ENCODE data around the gene ORM2.

The ORM2 gene

GRCh38 chr9:114350636-114351401 lies 21.1 kb downstream of the ORM2 start:
- no peak for DNase-seq

- no peak for DNase-seq
Observed at GRCh38 chr9:114351932-114352331, 22.3 kb downstream of the ORM2 start.

- DNase-seq, result no peak
Observed at GRCh38 chr9:114355821-114356220, 26.2 kb downstream of the ORM2 start.

GRCh38 chr9:114356792-114357191 lies 27.1 kb downstream of the ORM2 start:
- DNase-seq, result no peak

GRCh38 chr9:114357360-114357759 lies 27.7 kb downstream of the ORM2 start:
- no peak for DNase-seq

- no peak for DNase-seq
Observed at GRCh38 chr9:114357911-114358328, 28.3 kb downstream of the ORM2 start.

DNA sequence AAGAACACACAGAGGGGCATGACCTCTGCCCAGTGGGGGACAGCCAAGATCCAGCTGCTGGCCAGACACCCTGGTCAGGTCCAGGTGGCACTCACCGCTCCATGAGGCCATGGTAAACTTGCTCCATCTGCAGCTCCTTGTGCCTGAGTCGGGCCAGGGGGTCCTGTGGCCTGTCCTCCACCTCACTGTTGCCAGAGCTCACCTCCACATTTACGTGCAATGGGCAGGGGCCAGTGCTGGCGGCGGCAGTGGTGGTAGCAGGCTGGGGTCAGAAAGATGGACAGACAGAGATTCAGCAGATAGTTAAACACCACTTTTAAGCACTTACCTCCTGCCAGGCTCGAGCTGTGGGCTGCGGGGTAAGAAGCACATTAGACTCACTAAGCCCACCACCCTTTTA lies 30.1 kb downstream of the ORM2 start:
- no peak for DNase-seq

GRCh38 chr9:114361542-114361941 lies 31.9 kb downstream of the ORM2 start:
- DNase-seq, result no peak

DNA sequence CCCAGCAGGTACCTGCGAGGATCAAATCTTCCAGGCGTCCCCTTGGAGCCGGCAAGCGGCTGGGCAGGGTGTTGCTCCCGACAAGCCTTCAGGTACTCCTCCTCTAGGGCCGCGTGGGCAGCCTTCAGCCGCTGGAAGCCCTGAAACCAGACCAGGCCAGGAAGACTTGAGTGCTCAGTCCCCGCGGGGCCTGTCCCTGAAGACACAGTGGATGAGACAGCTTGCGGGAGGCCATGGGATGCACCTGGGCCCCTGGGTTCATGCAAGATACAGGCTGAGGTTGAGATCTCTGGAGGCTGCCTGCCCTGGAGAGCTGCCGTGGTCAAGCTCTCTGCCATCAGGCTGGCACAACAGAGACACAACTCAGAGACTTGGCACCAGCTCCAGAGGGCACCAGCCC lies 32.7 kb downstream of the ORM2 start:
- no peak for DNase-seq

DNA sequence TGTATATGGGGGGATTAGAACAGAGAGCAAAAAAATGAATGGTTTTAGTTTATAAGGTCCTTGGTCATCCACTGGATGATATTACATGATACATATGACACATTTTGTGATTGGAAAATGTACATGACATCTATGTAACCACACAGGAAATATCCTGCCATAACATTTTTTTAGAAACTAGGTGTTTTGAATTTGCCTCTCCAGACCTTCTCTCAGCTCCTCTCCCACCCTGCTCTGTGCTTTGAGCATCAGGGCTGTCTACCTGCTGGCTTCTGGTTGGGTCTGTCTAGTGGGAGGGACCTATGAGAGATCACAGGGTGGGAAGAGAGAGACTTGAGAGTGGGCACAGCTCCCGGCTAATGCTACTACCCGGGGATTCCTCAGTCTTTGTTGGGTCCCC lies 33.8 kb downstream of the ORM2 start:
- no peak for DNase-seq

DNA sequence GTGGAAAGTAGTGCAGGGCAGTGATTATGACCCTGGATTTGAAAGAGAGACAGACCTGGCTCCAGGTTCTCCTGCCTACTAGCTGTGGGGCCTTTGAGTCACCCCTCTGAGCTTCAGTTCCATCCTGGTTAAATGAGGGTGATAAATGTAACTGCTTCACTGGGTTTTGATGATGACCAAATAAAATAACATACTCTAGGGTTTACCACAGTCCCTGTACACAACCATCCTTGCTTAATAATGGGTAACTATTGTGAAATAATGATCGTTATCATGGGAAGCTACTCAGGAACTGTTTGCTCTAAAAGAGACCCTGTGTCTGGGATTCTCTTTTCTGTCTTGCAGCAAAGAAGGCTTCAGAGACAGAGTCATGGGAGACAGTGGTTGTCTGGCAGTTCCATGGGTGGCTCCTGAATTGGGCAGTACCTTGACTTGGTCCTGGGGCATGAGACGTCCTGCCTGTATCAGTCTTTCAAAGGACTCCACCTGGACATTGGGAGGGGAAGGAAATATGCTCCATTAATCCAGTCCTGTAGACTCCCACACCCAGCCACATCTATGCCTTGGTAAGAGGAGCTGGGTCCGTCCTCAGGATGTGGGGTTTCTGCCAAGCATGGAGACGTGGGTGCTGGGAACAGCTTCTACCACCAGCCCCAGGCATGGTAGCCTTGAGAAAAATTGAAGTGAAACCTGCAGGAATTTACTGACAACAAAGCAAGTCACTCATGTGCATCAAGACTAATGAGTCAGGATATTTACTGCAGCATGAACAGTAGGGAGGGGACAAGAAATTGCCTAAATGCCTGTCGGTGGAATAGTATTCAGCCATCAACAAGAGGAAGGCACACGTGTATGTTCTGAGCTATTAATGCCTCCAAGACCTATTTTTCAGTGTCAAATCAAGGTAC lies 34.7 kb downstream of the ORM2 start:
- no peak for DNase-seq

DNA sequence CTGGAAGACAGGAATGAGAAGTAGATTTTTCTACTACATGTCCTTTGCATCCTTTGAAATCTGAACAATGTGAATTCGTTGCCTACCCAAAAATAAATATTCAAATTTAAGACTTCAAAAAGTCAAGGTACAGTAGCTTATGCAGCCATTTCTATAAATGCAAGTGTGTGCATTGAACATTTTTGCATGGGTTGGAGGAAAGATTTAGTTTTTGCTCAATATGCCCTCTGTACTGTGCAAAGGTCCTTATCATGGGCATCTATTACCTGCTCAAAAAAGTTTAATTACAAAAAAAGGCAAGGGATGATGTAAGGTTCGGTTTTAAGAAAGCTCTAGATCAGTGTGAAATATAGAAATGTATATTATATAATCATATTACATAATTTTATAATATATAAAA lies 35.5 kb downstream of the ORM2 start:
- no peak for DNase-seq

- DNase-seq, result no peak
Observed at GRCh38 chr9:114366334-114367128, 36.9 kb downstream of the ORM2 start.

DNA sequence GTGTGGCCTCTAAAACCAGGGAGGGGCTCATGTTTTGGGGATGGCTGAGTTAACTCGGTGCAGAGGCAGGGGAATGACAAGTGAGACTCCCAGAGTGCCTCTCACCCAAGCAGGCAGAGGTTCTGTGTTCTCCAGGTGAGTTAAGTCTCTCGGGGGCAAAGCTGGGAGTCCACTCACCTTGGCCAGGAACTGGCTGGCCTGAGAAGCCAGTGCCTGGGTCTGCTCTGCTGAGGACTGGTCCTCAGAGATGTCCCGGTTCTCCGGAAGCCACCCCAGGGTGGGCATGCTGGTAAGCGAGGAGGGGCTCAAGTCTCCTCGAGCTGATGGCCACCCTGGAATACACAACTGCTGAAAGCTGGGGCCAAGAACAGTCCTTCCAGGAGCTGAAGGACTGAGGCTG lies 37.7 kb downstream of the ORM2 start:
- no peak for DNase-seq

DNA sequence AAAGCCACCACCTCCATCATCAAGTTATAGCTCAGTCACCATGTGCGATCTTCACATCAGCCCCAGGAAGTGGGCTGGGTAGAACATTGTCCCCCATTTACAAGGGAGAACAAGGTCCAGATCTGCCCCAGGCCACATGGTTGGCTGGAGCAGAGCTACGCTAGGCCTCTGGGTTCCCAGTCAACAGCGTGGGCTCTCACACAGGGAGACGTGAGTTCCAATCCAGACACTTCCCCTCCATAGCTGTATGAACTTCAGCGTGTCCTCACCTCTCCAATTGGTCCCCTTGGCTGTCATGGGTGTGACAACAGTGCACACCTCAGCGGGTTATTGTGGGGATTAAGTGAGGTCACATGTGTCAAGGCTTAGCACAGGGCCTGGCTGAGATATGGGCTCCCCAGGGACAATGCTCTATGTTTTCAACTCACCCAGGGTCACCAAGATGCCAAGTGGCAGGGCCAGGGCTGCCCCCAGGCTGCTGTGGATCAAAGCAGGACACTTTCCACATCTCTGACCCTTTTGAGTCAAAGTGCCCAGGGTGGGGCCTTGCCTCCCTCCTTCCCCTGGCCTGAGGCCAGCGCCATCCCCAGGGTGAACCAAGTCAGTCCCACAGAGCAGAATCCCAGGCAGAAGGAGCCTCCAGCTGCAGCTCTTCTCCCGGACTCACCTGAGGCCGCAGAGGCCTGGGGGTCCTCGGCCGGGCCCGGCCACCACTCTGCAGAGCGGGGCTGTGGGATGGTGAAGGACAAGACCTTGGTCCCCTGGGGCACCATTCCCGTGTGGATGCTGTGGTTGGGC lies 38.3 kb downstream of the ORM2 start:
- DNase-seq, result no peak

DNA sequence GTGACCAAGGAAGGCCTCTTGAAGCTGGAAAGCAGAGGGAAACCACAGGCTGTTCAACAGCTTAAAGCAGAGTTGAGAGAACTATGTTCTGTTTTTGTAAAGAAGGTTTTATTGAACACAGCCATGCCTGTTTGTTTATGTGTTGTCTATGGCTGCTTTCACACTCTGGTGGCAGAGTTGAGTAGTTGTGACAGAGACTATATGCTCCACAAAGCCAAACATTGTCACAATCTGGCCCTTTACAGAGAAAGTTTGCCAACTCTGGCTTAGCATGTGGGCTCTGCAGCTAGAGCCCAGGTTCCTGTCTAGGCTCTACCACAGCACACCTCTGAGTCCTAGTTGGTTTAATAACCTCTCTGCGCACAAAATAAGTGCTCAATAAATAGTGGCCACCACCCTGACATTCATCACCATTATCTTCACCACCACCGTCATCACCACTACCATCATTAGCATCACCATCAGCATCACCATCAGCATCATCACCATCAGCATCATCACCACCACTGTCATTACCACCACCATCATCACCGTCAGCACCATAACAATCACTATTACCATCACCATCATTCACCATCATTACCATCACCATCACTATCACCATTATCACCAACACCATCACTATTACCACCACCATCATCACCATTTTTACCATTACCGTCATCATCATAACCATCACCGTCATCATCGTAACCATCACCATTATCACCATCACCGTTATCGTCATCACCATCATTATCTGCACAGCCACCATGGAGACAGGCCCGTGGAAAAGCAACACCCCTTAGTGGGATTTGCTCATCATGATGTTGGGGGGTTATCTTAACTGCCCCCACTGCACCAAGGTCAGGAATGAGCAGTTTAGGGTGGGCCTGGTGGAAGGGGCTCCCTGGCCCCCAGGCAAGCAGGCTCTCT lies 39.8 kb downstream of the ORM2 start:
- no peak for DNase-seq

DNA sequence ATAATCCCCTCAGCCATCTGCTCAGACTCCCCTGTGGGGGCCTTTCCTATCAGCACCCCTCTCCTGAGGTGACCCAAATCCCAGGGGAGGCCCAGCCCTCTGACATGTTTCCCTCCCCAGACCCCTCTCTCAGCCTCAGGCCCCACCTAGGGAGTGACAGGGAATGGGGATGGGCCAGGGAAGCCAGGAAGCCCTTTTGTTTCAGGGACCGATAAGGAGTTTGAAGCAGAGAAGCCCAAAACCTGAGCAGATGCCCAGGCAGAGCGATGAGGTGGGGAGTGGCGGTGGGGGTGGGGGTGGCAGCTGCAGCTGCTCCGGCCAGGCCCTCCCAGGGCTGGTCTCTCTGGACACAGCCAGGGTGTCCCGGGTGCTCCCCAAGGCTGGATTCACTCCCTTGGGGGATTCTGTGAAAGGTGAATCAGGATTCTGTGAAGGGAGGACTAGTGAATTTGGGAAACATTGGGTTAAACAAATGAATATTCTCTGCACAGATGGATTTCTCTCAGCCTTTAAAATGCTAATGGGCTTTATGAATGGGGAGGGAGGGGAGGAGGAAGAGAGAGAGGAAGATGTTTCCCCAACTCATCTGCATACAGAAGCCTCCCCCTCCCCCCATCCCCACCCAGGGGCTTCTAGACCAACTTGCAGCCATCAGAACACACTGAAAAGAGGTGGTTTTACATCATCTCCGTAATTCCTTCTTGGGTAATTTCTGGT lies 40.7 kb downstream of the ORM2 start:
- DNase-seq, result no peak

GRCh38 chr9:114370968-114371320 lies 41.3 kb downstream of the ORM2 start:
- no peak for DNase-seq

DNA sequence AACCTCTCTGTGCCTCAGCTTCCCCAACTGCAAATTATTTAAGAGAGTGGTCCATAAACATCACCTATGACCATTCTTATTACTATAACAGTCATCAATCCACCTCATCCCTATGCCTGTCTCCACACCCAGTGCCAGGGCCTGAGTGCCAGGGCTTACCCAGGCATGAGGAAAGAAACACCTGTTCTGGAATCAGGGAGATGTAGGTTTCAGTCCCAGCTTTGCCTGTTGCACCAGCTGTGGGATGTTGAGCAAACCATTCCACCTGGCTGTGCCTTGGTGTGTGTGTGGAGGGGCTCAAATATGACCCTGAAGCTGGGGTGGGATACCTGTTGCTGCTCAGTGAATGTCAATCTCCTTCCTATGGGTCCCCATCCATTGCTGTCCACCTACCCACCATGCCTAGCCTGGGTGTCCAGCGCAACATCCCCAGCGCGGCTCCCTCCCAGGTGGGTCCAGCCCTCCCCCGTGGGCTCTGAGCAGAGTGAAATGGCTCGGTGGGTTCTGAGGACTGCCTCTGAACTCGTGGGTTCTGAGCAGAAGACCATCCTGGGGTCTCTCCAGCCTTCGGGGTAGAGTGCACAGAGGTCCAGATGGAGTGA lies 41.8 kb downstream of the ORM2 start:
- no peak for DNase-seq

All from NCI-H2081 treated with DMSO at 0.1 percent for 48 hours (cell line).